HepG2 (cell line): Measurements from ENCODE around the gene NABP2. TPM values are rescaled to one million over a fixed set of nuclear protein-coding genes. Genes with fewer than 3 reads are reported as not detected.

Experiments used
- BRD4 ChIP-seq: sonication (generic); formaldehyde crosslinking; IDR thresholded peaks from 2 replicates; pipeline ENCODE4 v1.4.0; 2020; ENCODE audit warnings: missing genetic modification reagents
- DBP ChIP-seq: sonication (generic); formaldehyde crosslinking; IDR thresholded peaks from 2 replicates; pipeline ENCODE4 v1.4.0; 2020; ENCODE audit warnings: missing genetic modification reagents; ENCODE audit errors: not compliant biosample characterization
- GATAD2A ChIP-seq: IDR thresholded peaks from 2 replicates; pipeline ENCODE4 v1.6.1; 2016
- HMGA1 ChIP-seq: sonication (generic); formaldehyde crosslinking; conservative IDR thresholded peaks from 2 replicates; pipeline ENCODE4 v1.4.0; 2020; ENCODE audit warnings: missing genetic modification reagents
- JUND ChIP-seq: sonication (generic); formaldehyde crosslinking; IDR thresholded peaks from 2 replicates; pipeline ENCODE4 v1.8.0; 2022; ENCODE audit warnings: mild to moderate bottlenecking, missing genetic modification reagents
- MLXIP ChIP-seq: sonication (generic); formaldehyde crosslinking; IDR thresholded peaks from 2 replicates; pipeline ENCODE4 v1.9.0; 2021; ENCODE audit warnings: missing genetic modification reagents, borderline replicate concordance
- MXD3 ChIP-seq: IDR thresholded peaks from 2 replicates; pipeline ENCODE4 v1.6.1; 2016; ENCODE audit warnings: mild to moderate bottlenecking, missing biosample characterization, missing genetic modification reagents
- NR2F2 ChIP-seq: IDR thresholded peaks from 2 replicates; pipeline ENCODE4 v1.6.1; 2012; ENCODE audit warnings: low read depth, inconsistent platforms, borderline replicate concordance
- RAD51 ChIP-seq: fragments of 450-650 bp; IDR thresholded peaks from 2 replicates; pipeline ENCODE4 v1.6.1; 2016; ENCODE audit warnings: borderline replicate concordance
- REXO4 ChIP-seq: sonication (generic); formaldehyde crosslinking; IDR thresholded peaks from 2 replicates; pipeline ENCODE4 v1.8.0; 2022; ENCODE audit warnings: missing genetic modification reagents, mild to moderate bottlenecking, borderline replicate concordance
- SMAD3 ChIP-seq: sonication (generic); formaldehyde crosslinking; IDR thresholded peaks from 2 replicates; pipeline ENCODE4 v1.4.0; 2020; ENCODE audit warnings: missing genetic modification reagents
- SUZ12 ChIP-seq: fragments of 150-350 bp; IDR thresholded peaks from 2 replicates; pipeline ENCODE4 v1.6.1; 2014; ENCODE audit warnings: low read depth, low read length
- TOPORS ChIP-seq: sonication (generic); formaldehyde crosslinking; IDR thresholded peaks from 2 replicates; pipeline ENCODE4 v1.8.0; 2023; ENCODE audit warnings: mild to moderate bottlenecking, missing genetic modification reagents
- ZBTB14 ChIP-seq: sonication (generic); formaldehyde crosslinking; IDR thresholded peaks from 2 replicates; pipeline ENCODE4 v1.4.0; 2020; ENCODE audit warnings: missing genetic modification reagents
- ZBTB25 ChIP-seq: IDR thresholded peaks from 2 replicates; pipeline ENCODE4 v1.6.1; 2018; ENCODE audit warnings: missing genetic modification reagents
- ZNF124 ChIP-seq: sonication (generic); formaldehyde crosslinking; IDR thresholded peaks from 2 replicates; pipeline ENCODE4 v1.4.0; 2020; ENCODE audit warnings: missing genetic modification reagents
- ZNF143 ChIP-seq: sonication (generic); formaldehyde crosslinking; IDR thresholded peaks from 2 replicates; pipeline ENCODE4 v1.4.0; 2020; ENCODE audit warnings: missing genetic modification reagents
- ZNF275 ChIP-seq: sonication (generic); formaldehyde crosslinking; IDR thresholded peaks from 2 replicates; pipeline ENCODE4 v1.8.0; 2022; ENCODE audit warnings: missing genetic modification reagents, mild to moderate bottlenecking, inconsistent platforms, borderline replicate concordance
- ZNF414 ChIP-seq: sonication (generic); formaldehyde crosslinking; IDR thresholded peaks from 2 replicates; pipeline ENCODE4 v1.5.0; 2020; ENCODE audit warnings: missing genetic modification reagents
- ZNF510 ChIP-seq: sonication (generic); formaldehyde crosslinking; IDR thresholded peaks from 2 replicates; pipeline ENCODE4 v1.4.0; 2020; ENCODE audit warnings: low read depth, mild to moderate bottlenecking, missing genetic modification reagents
- polyA plus RNA-seq, 8 experiments: library from polyadenylated mRNA; depleted of rRNA in 3 of 8; stranded (reverse) in 7 of 8; unstranded in 1 of 8; fragments of >200 nt; fragmentation: Illumina TruSeq in 4 of 8; extraction: Trizol in 4 of 8; gene quantifications; 2 replicates each; pipeline versions ENCODE4 v1.2.1 to v1.2.3, GENCODE V29; 2011 to 2016; ENCODE audit warnings: low read depth in 4 of 8, missing spikeins in 1 of 8, mixed read lengths in 1 of 8; ENCODE audit not compliant: insufficient read depth in 1 of 8
- total RNA-seq, 5 experiments: library from RNA; depleted of rRNA; stranded (reverse); fragments of >200 nt; fragmentation: Illumina TruSeq; extraction: Trizol; gene quantifications; 2 replicates each; pipeline ENCODE4 v1.2.3, GENCODE V29; 2016; ENCODE audit warnings: low read depth in 1 of 5

The NABP2 gene
- total and polyA plus RNA-seq, 2 of the 13 experiments (the other 11 are each of a cell fraction or from before 2014, with no cell fraction given) = 33.2 to 35.5 TPM

GRCh38 chr12:56221757-56222530 is 2.2 kb upstream of the NABP2 start, which contains the start of gene RNF41 (continued):
- TF ChIP-seq MXD3 (CRISPR knock-in tag) (no peak), SUZ12 (no peak), BRD4 (CRISPR knock-in tag) (no peak; the same call in 1 of the 2 replicates), ZNF275 (CRISPR knock-in tag) (0 out of 2 replicates have a peak, but pooled peaks have one; percentile 80), ZBTB14 (peak; percentile 53; the same call in 1 of the 2 replicates), REXO4 (CRISPR knock-in tag) (no peak), ZNF143 (CRISPR knock-in tag) (0 out of 2 replicates have a peak, but pooled peaks have one; percentile 28), DBP (CRISPR knock-in tag) (no peak), JUND (CRISPR knock-in tag) (0 out of 2 replicates have a peak, but pooled peaks have one; percentile 20), SMAD3 (CRISPR knock-in tag) (no peak), MLXIP (no peak), NR2F2 (no peak), TOPORS (CRISPR knock-in tag) (0 out of 2 replicates have a peak, but pooled peaks have one; percentile 22), ZNF510 (CRISPR knock-in tag) (peak; percentile 90; the same call in 1 of the 2 replicates), HMGA1 (CRISPR knock-in tag) (no peak), ZBTB25 (CRISPR knock-in tag) (no peak; the same call in 1 of the 2 replicates), GATAD2A (peak; percentile 60), ZNF414 (CRISPR knock-in tag) (0 out of 2 replicates have a peak, but pooled peaks have one; percentile 20), ZNF124 (CRISPR knock-in tag) (peak; percentile 84), RAD51 (no peak)
